GM12873 (cell line): ENCODE measurements around the gene PAM16.

Experiments
- TF ChIP-seq, protein P1 (sequence below): IDR thresholded peaks from 2 replicates; pipeline ENCODE4 v1.5.1; 2012; ENCODE audit warnings: low read depth, mild to moderate bottlenecking, moderate library complexity, low read length, control low read depth; ENCODE audit not compliant: insufficient read depth; ENCODE audit errors: missing control alignments

The PAM16 gene

DNA sequence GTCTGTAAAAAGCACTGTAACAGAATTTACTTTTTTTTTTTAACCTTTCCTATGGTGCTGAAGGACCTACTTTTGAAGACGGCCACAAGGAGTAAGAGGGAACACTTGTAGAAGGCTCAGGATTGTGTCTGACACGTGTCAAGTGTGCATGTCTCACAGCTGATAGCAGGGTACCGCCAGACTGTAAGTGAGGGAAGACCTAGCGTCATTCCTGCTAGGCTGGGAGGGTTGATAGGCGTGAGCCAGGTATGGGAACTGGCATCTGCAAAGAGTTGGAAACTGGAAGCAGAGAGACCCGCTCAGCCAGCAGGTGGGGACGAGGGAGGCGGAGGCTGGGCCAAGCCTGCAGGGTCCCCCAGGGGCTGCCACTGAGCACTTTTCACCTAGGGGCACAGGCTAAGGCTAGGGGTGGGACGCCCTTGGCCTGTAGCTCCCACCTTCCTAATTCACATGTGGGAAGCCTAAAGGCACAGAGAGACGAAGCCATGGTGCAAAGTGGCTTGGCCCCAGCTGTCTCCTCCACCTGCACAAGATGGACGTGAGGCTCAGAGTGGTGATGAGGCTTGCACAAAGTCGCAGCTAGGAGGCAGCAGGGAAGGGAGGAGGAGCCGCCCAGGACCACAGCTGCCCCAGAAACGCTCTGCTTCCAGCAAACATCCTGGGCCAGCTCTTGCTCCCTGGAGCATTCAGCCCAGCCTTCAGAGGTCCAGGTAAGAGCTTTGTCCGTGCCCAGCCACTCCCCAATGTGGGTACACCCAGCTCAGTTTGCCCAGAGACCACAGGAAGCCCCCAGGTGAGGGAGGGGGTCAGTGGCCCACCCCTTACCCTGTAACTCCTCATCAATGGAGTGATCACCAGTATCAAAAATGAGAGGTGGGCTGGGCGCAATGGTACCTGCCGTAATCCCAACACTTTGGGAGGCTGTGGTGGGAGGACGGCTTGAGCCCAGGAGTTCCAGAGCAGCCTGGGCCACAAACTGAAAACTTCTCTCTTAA, 39.4 kb upstream of the PAM16 start:
- TF ChIP-seq, protein P1, sequence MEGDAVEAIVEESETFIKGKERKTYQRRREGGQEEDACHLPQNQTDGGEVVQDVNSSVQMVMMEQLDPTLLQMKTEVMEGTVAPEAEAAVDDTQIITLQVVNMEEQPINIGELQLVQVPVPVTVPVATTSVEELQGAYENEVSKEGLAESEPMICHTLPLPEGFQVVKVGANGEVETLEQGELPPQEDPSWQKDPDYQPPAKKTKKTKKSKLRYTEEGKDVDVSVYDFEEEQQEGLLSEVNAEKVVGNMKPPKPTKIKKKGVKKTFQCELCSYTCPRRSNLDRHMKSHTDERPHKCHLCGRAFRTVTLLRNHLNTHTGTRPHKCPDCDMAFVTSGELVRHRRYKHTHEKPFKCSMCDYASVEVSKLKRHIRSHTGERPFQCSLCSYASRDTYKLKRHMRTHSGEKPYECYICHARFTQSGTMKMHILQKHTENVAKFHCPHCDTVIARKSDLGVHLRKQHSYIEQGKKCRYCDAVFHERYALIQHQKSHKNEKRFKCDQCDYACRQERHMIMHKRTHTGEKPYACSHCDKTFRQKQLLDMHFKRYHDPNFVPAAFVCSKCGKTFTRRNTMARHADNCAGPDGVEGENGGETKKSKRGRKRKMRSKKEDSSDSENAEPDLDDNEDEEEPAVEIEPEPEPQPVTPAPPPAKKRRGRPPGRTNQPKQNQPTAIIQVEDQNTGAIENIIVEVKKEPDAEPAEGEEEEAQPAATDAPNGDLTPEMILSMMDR, result no peak

DNA sequence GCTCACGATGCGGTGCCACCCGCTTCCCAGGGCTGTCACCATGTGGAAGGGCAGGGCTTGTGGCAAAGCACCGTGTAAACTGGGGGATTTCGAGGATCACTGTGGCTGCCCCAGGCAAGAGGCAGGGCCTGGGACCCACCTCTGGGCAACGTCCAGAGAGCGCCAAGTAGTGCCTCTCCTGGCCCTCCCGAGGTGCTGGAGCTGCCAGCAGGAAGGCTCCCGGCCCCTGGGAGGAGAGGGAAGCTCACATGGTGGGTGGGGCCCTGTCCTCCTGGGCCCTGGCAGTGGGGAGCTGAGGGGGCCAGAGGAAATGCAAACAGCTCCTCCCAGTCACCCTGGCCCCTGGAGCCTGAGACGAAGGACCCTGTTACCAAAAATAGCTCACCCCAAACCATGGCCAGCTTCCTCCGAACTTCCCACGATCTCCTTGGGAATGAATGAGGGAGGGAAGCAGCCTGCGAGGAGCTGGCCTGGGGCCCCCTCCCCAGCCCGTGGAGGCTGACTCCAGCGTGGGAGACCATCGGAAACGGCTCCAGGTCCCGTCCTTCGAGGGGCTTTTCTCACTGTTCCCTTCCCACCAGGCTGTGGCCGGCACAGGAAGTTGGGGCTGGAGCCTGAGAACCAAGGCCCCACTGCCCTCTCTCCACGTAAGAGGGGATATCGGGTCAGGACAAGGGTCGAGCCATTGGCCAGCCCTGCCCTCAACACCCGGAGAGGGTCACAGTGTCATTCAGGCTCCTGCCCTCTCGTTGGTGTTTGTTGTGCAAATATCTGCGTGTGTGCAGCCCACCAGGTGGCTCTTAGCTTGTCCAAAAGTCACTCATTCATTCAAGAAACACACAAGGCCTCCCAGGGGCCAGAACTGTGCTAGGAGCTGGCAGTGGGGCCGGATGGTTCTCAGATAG, 38.2 kb upstream of the PAM16 start:
- TF ChIP-seq, protein P1, result no peak

DNA sequence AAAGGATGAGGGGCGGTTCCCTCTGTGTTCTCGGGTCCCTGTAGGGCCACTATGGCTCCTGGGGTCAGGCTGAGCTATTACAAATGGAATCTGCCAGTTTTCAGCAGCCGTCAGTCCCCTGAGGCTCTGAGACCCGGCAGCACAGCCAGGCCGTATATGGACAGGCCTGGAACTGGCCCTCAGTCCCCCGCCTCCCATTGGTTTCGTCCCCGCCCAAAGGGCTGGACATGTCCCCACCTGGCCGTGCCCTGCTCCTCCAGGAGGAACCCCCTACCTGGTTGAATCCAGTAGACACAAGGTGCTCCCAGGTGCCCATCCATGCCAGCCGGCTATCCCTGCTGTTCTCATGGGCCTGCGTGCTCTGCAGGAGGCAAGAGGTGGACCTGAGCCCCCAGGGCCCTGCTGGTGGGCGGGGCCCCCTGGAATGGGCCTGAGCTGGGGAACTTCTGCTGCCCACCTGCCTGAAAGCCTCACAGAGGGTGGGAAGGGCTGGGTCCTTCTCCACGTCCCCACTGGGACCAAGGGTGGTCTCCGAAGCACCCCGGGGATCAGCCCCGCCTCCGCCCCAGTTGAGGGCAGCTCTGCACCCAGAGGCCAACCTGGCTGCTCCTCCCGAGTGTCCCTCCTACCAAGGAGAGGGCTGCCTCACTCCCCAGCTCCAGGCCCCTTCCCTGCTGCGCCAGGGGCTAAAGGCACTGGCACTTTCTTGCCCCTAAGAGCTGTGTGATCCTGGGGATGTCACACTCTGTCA, 37.3 kb upstream of the PAM16 start:
- TF ChIP-seq, protein P1, result no peak

DNA sequence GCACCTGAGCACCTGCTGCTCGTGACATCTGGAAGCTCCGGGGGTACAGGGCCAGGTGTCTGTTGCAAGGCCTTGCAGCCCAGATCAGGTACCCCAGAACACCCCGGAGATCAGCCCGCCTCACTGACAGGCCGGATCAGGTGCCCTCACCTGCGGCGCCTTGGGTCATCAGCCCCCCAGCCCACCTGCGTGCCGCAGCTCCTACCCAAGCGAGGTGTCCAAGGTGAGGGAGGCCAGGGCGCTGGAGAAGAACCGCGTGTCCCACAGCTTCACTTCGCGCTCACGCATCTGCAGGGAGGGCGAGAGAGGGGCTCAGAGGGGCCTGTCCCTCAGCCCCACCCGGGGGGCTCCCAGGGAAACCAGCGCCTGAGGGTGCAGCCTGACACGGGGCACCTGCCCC, 36.7 kb upstream of the PAM16 start:
- TF ChIP-seq, protein P1, result no peak

DNA sequence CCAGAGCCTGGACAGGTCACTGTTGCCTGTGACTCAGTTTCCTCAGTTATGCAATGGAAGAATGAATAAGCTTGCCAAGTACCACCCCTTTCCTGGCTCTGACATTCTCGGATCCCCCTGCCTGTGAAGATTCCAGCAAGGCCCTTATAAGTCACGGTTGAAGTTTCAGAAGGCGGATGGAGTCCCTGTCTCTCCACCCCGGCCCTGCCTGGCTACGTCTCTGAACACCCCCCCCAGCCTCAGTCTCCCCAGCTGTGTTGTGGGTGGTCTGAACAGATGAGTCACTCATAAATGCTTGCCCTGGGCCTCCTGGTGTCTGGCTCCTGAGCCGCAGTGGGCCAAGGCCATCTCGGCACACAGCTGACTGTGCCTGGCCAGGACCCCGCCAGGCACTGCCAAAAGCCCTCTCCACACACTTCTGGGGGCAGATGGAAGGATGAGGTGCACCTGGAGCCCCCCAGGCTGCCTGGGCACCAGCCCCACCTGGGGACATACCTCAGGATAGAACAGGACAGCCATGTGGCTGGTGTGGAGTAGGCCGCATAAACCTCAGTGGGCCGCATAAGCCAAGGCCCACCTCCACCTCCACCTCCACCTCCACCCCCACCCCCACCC, 35.9 kb upstream of the PAM16 start:
- TF ChIP-seq, protein P1, result no peak

DNA sequence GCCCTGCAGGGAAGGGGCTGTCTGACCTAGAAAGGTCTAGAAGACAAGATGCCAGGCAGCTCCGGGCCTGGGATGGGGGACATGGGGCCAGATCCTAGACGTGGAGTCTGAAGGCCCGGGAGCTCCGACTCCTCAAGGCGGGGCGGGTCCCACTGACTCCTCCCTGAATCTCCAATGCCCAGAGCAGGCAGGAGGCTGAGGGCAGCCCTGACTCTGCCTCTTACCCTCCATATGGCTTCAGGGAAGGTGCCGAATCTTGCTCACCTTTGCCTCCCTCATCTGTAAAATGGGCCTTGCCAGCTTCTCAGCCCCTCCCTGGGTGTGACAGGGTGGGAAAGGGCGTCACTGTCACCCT, 35.3 kb upstream of the PAM16 start:
- TF ChIP-seq, protein P1, result no peak
